Measurements from ENCODE around the gene PRELP.
"Not testable (repeated sequence)": the region's sequence is repeated elsewhere in the genome, so short reads cannot be mapped to it uniquely, and the experiment has no call there.

PRELP gene

GRCh38 chr1:203444171-203444576 is 31.4 kb upstream of the PRELP start:
- H3K9me3 ChIP-seq (replicated peaks in 1 of 2; ENCODE audit: control insufficient read depth in 2 of 2, insufficient read depth in 1 of 2, low read depth in 1 of 2, low read length in 2 of 2), result peaks cover 0 to 5% of the 10 kb centered on the region in 2 donors
- no peaks in the 10 kb centered on the region for H3K79me1 ChIP-seq (ENCODE audit: low read depth, low read length)
- H3K4me3 ChIP-seq (ENCODE audit: low read length in 2 of 2), result no peak overlapping the region
- no peak overlapping the region for H3K27ac ChIP-seq (replicated peaks; ENCODE audit: low read length)
- no peak overlapping the region for H2BK15ac ChIP-seq (ENCODE audit: low read length)
- H3K4me2 ChIP-seq (ENCODE audit: insufficient read depth, low read length, poor library complexity, severe bottlenecking), result no peak overlapping the region
- peak overlapping the region; percentile 55 for H3K18ac ChIP-seq (ENCODE audit: low read length)
- DNase-seq (ENCODE audit: low spot score), result no peak
- no CpG with 5 or more reads among the region's 1 CpG for WGBS, 2 donors (ENCODE audit: extremely low coverage in 2 of 2, insufficient read length in 2 of 2, insufficient replicate concordance in 1 of 2)
- no peak overlapping the region for H3K14ac ChIP-seq (ENCODE audit: low read length)
- H3K4ac ChIP-seq (ENCODE audit: low read length), result no peak overlapping the region
- no peak overlapping the region for H2BK12ac ChIP-seq (ENCODE audit: low read length)
- no peak overlapping the region for H2AK5ac ChIP-seq (ENCODE audit: low read depth, low read length)
- peaks cover 0 to 83% (median 0%) of the 10 kb centered on the region in 3 experiments for H3K27me3 ChIP-seq (ENCODE audit: control insufficient read depth in 3 of 3, insufficient read depth in 3 of 3, low read depth in 1 of 3, low read length in 3 of 3)
- no peak overlapping the region for H2BK120ac ChIP-seq (ENCODE audit: low read depth, low read length)
- H2AFZ ChIP-seq (ENCODE audit: low read length), result no peak overlapping the region
- peaks cover 1 to 11% of the 10 kb centered on the region in 2 donors for H3K4me1 ChIP-seq (ENCODE audit: control insufficient read depth in 2 of 2, insufficient read depth in 1 of 2, low read depth in 1 of 2, low read length in 2 of 2)
- no peak overlapping the region for H4K91ac ChIP-seq (ENCODE audit: low read depth, low read length, poor library complexity)
- H4K8ac ChIP-seq (ENCODE audit: low read depth, low read length), result no peak overlapping the region
- H2BK5ac ChIP-seq (ENCODE audit: low read length), result no peak overlapping the region
- no peaks in the 10 kb centered on the region for H3K36me3 ChIP-seq (replicated peaks in 1 of 2; ENCODE audit: control insufficient read depth in 2 of 2, insufficient read depth in 2 of 2, low read length in 2 of 2)
- H3K9ac ChIP-seq (ENCODE audit: low read depth, low read length, poor library complexity), result no peak overlapping the region
- no peak overlapping the region for H3K23ac ChIP-seq (ENCODE audit: low read depth, low read length, poor library complexity)

GRCh38 chr1:203447151-203447550 is 28.5 kb upstream of the PRELP start:
- DNase-seq (ENCODE audit: low spot score), result no peak
- Histone ChIP-seq H3K79me1 (ENCODE audit: low read depth, low read length) (no peaks in the 10 kb centered on the region), H3K27me3 (ENCODE audit: control insufficient read depth in 3 of 3, insufficient read depth in 3 of 3, low read depth in 1 of 3, low read length in 3 of 3) (peaks cover 0 to 77% (median 0%) of the 10 kb centered on the region in 3 experiments), H3K18ac (ENCODE audit: low read length) (no peak overlapping the region), H3K4ac (ENCODE audit: low read length) (no peak overlapping the region), H3K4me1 (ENCODE audit: control insufficient read depth in 2 of 2, insufficient read depth in 1 of 2, low read depth in 1 of 2, low read length in 2 of 2) (peaks cover 1 to 10% of the 10 kb centered on the region in 2 donors), H4K91ac (ENCODE audit: low read depth, low read length, poor library complexity) (no peak overlapping the region), H3K27ac (replicated peaks; ENCODE audit: low read length) (no peak overlapping the region), H3K36me3 (replicated peaks in 1 of 2; ENCODE audit: control insufficient read depth in 2 of 2, insufficient read depth in 2 of 2, low read length in 2 of 2) (no peaks in the 10 kb centered on the region), H2AFZ (ENCODE audit: low read length) (no peak overlapping the region), H2BK5ac (ENCODE audit: low read length) (no peak overlapping the region), H3K4me2 (ENCODE audit: insufficient read depth, low read length, poor library complexity, severe bottlenecking) (no peak overlapping the region), H3K14ac (ENCODE audit: low read length) (no peak overlapping the region), H3K4me3 (ENCODE audit: low read length in 2 of 2) (no peak overlapping the region), H2AK5ac (ENCODE audit: low read depth, low read length) (no peak overlapping the region), H2BK120ac (ENCODE audit: low read depth, low read length) (no peak overlapping the region), H3K9me3 (replicated peaks in 1 of 2; ENCODE audit: control insufficient read depth in 2 of 2, insufficient read depth in 1 of 2, low read depth in 1 of 2, low read length in 2 of 2) (peaks cover 0 to 5% of the 10 kb centered on the region in 2 donors), H2BK12ac (ENCODE audit: low read length) (no peak overlapping the region), H3K9ac (ENCODE audit: low read depth, low read length, poor library complexity) (no peak overlapping the region), H4K8ac (ENCODE audit: low read depth, low read length) (no peak overlapping the region), H2BK15ac (ENCODE audit: low read length) (no peak overlapping the region), H3K23ac (ENCODE audit: low read depth, low read length, poor library complexity) (no peak overlapping the region)
- 100% methylated on average over 1 of the region's 2 CpGs; no CpG with 5 or more reads in 1 of the 2 donors for WGBS, 2 donors (ENCODE audit: extremely low coverage in 2 of 2, insufficient read length in 2 of 2, insufficient replicate concordance in 1 of 2)

- WGBS, 2 donors (ENCODE audit: extremely low coverage in 2 of 2, insufficient read length in 2 of 2, insufficient replicate concordance in 1 of 2), result no CpG with 5 or more reads among the region's 1 CpG
- H3K9me3 ChIP-seq (replicated peaks in 1 of 2; ENCODE audit: control insufficient read depth in 2 of 2, insufficient read depth in 1 of 2, low read depth in 1 of 2, low read length in 2 of 2); H2AFZ ChIP-seq (ENCODE audit: low read length); H3K79me1 ChIP-seq (ENCODE audit: low read depth, low read length); H2BK15ac ChIP-seq (ENCODE audit: low read length); H3K18ac ChIP-seq (ENCODE audit: low read length); H3K27ac ChIP-seq (replicated peaks; ENCODE audit: low read length); H3K4me1 ChIP-seq (ENCODE audit: control insufficient read depth in 2 of 2, insufficient read depth in 1 of 2, low read depth in 1 of 2, low read length in 2 of 2); H3K4me3 ChIP-seq (ENCODE audit: low read length in 2 of 2); H3K4ac ChIP-seq (ENCODE audit: low read length); H3K36me3 ChIP-seq (replicated peaks in 1 of 2; ENCODE audit: control insufficient read depth in 2 of 2, insufficient read depth in 2 of 2, low read length in 2 of 2); H3K4me2 ChIP-seq (ENCODE audit: insufficient read depth, low read length, poor library complexity, severe bottlenecking); DNase-seq (ENCODE audit: low spot score); H3K23ac ChIP-seq (ENCODE audit: low read depth, low read length, poor library complexity); H3K9ac ChIP-seq (ENCODE audit: low read depth, low read length, poor library complexity); H4K8ac ChIP-seq (ENCODE audit: low read depth, low read length); H3K14ac ChIP-seq (ENCODE audit: low read length); H2BK12ac ChIP-seq (ENCODE audit: low read length); H2AK5ac ChIP-seq (ENCODE audit: low read depth, low read length); H4K91ac ChIP-seq (ENCODE audit: low read depth, low read length, poor library complexity); H2BK5ac ChIP-seq (ENCODE audit: low read length); H2BK120ac ChIP-seq (ENCODE audit: low read depth, low read length): not testable (repeated sequence)
- H3K27me3 ChIP-seq (ENCODE audit: control insufficient read depth in 3 of 3, insufficient read depth in 3 of 3, low read depth in 1 of 3, low read length in 3 of 3), result peaks cover 0 to 75% (median 0%) of the 10 kb centered on the region in 3 experiments
These were observed 28.0 kb upstream of the PRELP start for GRCh38 chr1:203447598-203447997.

DNA sequence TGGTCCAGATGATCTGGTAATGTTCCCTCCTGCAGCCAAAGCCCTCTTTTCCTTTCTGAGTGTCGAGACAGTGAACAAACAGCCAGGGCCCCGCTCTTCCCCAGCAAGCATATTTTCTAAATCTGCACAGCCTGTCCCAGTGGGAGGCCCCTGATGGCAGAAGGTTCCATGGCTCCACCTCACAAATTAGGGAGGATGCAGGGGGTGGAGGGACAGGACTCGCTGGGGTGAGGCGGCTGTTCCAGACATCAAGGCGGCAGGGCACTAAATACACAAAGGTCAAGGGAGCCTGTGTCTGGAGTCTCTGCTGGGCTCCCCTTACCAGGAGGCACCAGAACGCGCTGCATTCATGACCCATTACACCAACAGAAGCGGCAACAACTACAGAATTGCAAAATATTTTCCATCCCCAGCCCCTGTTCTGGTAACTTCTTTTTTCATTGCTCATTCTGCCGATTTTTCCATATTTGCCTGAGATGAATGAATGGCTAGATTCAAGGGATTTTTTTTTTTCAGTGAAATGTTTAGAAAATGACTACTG is 27.0 kb upstream of the PRELP start:
- no peaks in the 10 kb centered on the region for H3K36me3 ChIP-seq (replicated peaks in 1 of 2; ENCODE audit: control insufficient read depth in 2 of 2, insufficient read depth in 2 of 2, low read length in 2 of 2)
- no peak overlapping the region for H2BK15ac ChIP-seq (ENCODE audit: low read length)
- H3K9ac ChIP-seq (ENCODE audit: low read depth, low read length, poor library complexity), result no peak overlapping the region
- H2AFZ ChIP-seq (ENCODE audit: low read length), result no peak overlapping the region
- H4K91ac ChIP-seq (ENCODE audit: low read depth, low read length, poor library complexity), result no peak overlapping the region
- peaks cover 1 to 10% of the 10 kb centered on the region in 2 donors for H3K4me1 ChIP-seq (ENCODE audit: control insufficient read depth in 2 of 2, insufficient read depth in 1 of 2, low read depth in 1 of 2, low read length in 2 of 2)
- no peak overlapping the region for H3K4me2 ChIP-seq (ENCODE audit: insufficient read depth, low read length, poor library complexity, severe bottlenecking)
- H2BK120ac ChIP-seq (ENCODE audit: low read depth, low read length), result no peak overlapping the region
- no peak overlapping the region for H2BK12ac ChIP-seq (ENCODE audit: low read length)
- no peak overlapping the region for H2BK5ac ChIP-seq (ENCODE audit: low read length)
- H3K27me3 ChIP-seq (ENCODE audit: control insufficient read depth in 3 of 3, insufficient read depth in 3 of 3, low read depth in 1 of 3, low read length in 3 of 3), result peaks cover 0 to 75% (median 0%) of the 10 kb centered on the region in 3 experiments
- no peak for DNase-seq (ENCODE audit: low spot score)
- no peak overlapping the region for H2AK5ac ChIP-seq (ENCODE audit: low read depth, low read length)
- WGBS, 2 donors (ENCODE audit: extremely low coverage in 2 of 2, insufficient read length in 2 of 2, insufficient replicate concordance in 1 of 2), result no CpG with 5 or more reads among the region's 9 CpGs
- H3K79me1 ChIP-seq (ENCODE audit: low read depth, low read length), result no peaks in the 10 kb centered on the region
- H3K4me3 ChIP-seq (ENCODE audit: low read length in 2 of 2), result no peak overlapping the region
- no peak overlapping the region for H3K4ac ChIP-seq (ENCODE audit: low read length)
- no peak overlapping the region for H3K23ac ChIP-seq (ENCODE audit: low read depth, low read length, poor library complexity)
- no peak overlapping the region for H4K8ac ChIP-seq (ENCODE audit: low read depth, low read length)
- peak overlapping the region; percentile 17 for H3K27ac ChIP-seq (replicated peaks; ENCODE audit: low read length)
- peaks cover 0 to 5% of the 10 kb centered on the region in 2 donors for H3K9me3 ChIP-seq (replicated peaks in 1 of 2; ENCODE audit: control insufficient read depth in 2 of 2, insufficient read depth in 1 of 2, low read depth in 1 of 2, low read length in 2 of 2)
- H3K14ac ChIP-seq (ENCODE audit: low read length), result no peak overlapping the region
- H3K18ac ChIP-seq (ENCODE audit: low read length), result no peak overlapping the region

Measured in neuronal stem cell (in vitro differentiated cells).